Measurements from ENCODE around the gene DYNLRB1. TPM values are rescaled to one million over a fixed set of nuclear protein-coding genes. Genes with fewer than 3 reads are reported as not detected.

The DYNLRB1 gene
- total and polyA plus RNA-seq, 10 of the 15 experiments (the other 5 are each of a cell fraction or from before 2014, with no cell fraction given): 87.9 to 313 (median 153) TPM

- TF ChIP-seq, protein P1, sequence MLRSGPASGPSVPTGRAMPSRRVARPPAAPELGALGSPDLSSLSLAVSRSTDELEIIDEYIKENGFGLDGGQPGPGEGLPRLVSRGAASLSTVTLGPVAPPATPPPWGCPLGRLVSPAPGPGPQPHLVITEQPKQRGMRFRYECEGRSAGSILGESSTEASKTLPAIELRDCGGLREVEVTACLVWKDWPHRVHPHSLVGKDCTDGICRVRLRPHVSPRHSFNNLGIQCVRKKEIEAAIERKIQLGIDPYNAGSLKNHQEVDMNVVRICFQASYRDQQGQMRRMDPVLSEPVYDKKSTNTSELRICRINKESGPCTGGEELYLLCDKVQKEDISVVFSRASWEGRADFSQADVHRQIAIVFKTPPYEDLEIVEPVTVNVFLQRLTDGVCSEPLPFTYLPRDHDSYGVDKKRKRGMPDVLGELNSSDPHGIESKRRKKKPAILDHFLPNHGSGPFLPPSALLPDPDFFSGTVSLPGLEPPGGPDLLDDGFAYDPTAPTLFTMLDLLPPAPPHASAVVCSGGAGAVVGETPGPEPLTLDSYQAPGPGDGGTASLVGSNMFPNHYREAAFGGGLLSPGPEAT (IDR thresholded peaks at IDR 0.05; ENCODE audit: low read depth): peak; percentile 46; the same call in 1 of the 2 replicates
- TF ChIP-seq HDGF (IDR thresholded peaks at IDR 0.05) (peak; percentile 70; the same call in 1 of the 2 replicates), ZNF687 (IDR thresholded peaks at IDR 0.05) (peak; percentile 66), EGR1 (IDR thresholded peaks at IDR 0.05; ENCODE audit: borderline replicate concordance in 1 of 2, low read depth in 2 of 2, low read length in 2 of 2) (no peak), SIN3A (IDR thresholded peaks at IDR 0.05; ENCODE audit: low read depth, low read length) (no peak), POU2F2 (IDR thresholded peaks at IDR 0.05; ENCODE audit: borderline replicate concordance, low read depth, low read length) (no peak), ETV6 (conservative IDR thresholded peaks at IDR 0.05 in 1 of 2, IDR thresholded peaks at IDR 0.05 in 1 of 2; ENCODE audit: borderline replicate concordance in 1 of 2, low read depth in 1 of 2) (peak in 1 of 2 experiments; percentile 47; a peak in 1 of 4 replicates), TAF1 (IDR thresholded peaks at IDR 0.05; ENCODE audit: borderline replicate concordance, low read depth, low read length) (no peak), BHLHE40 (IDR thresholded peaks at IDR 0.05; ENCODE audit: borderline replicate concordance in 1 of 2, low read depth in 2 of 2, low read length in 1 of 2) (peak; percentile 35 to 57; a peak in 2 of 4 replicates), RAD51 (IDR thresholded peaks at IDR 0.05) (no peak), EED (IDR thresholded peaks at IDR 0.05; ENCODE audit: low read depth) (no peak), SIX5 (IDR thresholded peaks at IDR 0.05; ENCODE audit: low read depth, low read length, severe bottlenecking) (no peak), LARP7 (IDR thresholded peaks at IDR 0.05) (no peak)
- TF ChIP-seq, protein P2, sequence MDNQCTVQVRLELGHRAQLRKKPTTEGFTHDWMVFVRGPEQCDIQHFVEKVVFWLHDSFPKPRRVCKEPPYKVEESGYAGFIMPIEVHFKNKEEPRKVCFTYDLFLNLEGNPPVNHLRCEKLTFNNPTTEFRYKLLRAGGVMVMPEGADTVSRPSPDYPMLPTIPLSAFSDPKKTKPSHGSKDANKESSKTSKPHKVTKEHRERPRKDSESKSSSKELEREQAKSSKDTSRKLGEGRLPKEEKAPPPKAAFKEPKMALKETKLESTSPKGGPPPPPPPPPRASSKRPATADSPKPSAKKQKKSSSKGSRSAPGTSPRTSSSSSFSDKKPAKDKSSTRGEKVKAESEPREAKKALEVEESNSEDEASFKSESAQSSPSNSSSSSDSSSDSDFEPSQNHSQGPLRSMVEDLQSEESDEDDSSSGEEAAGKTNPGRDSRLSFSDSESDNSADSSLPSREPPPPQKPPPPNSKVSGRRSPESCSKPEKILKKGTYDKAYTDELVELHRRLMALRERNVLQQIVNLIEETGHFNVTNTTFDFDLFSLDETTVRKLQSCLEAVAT (IDR thresholded peaks at IDR 0.05): no peak
- TF ChIP-seq, protein P3, sequence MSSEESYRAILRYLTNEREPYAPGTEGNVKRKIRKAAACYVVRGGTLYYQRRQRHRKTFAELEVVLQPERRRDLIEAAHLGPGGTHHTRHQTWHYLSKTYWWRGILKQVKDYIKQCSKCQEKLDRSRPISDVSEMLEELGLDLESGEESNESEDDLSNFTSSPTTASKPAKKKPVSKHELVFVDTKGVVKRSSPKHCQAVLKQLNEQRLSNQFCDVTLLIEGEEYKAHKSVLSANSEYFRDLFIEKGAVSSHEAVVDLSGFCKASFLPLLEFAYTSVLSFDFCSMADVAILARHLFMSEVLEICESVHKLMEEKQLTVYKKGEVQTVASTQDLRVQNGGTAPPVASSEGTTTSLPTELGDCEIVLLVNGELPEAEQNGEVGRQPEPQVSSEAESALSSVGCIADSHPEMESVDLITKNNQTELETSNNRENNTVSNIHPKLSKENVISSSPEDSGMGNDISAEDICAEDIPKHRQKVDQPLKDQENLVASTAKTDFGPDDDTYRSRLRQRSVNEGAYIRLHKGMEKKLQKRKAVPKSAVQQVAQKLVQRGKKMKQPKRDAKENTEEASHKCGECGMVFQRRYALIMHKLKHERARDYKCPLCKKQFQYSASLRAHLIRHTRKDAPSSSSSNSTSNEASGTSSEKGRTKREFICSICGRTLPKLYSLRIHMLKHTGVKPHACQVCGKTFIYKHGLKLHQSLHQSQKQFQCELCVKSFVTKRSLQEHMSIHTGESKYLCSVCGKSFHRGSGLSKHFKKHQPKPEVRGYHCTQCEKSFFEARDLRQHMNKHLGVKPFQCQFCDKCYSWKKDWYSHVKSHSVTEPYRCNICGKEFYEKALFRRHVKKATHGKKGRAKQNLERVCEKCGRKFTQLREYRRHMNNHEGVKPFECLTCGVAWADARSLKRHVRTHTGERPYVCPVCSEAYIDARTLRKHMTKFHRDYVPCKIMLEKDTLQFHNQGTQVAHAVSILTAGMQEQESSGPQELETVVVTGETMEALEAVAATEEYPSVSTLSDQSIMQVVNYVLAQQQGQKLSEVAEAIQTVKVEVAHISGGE (CRISPR knock-in tag; IDR thresholded peaks at IDR 0.05): no peak
Measured at GRCh38 chr20:34579979-34580940, 64.0 kb downstream of the DYNLRB1 start (continued).
